Sciatic nerve (tissue), 2 donors: ENCODE data around the gene SOD3. TPM values are rescaled to one million over a fixed set of nuclear protein-coding genes. Genes with fewer than 3 reads are reported as not detected.

ENCODE experiments used
- ATAC-seq: fragments of 200-7000 bp; cut with Tn5 transposase; one replicate; pipeline ENCODE4 v1.9.1; 2020; ENCODE audit warnings: mild to moderate bottlenecking, moderate library complexity
- DNase-seq: peaks from one replicate; pipeline ENCODE4 v3.0.0-alpha.2; 2020; ENCODE audit warnings: low spot score
- intact Hi-C: fragments of 100-400 bp; cut with DNase I; formaldehyde crosslinking; loops from one replicate; pipeline ENCODE4 v1.14.2; 2022
- total RNA-seq: library from RNA; stranded (reverse); fragmentation: NEBNext Ultra II Directional; extraction: Animal tissue kit (Norgen Biotek cat#: 25700); gene quantifications from one replicate; pipeline ENCODE4 v1.2.1, GENCODE V29; 2021
- donor health status: DM: no; HTN: no; CAD: no.
- donor health status: DM: no; HTN: no; CAD: no.

SOD3 gene
- total RNA-seq = 178 TPM

- intact Hi-C loops = no loop called here
- peak; percentile 97 for ATAC-seq
- DNase-seq = peak; percentile 90
Measured at GRCh38 chr4:24794916-24795665, at the start of gene SOD3. Gene SOD3, plus strand, starts transcription at chr4:24795573. Its CDS starts 3,949 bp downstream, at chr4:24799522.

- ATAC-seq = no peak
- intact Hi-C loops = no loop called here
- DNase-seq = no peak
Measured at GRCh38 chr4:24747234-24747975, 48.0 kb upstream of the SOD3 start.

- intact Hi-C loops = no loop called here
- ATAC-seq = no peak
- DNase-seq = no peak
Measured at GRCh38 chr4:24748023-24748422, 47.4 kb upstream of the SOD3 start.

- intact Hi-C loops = no loop called here
- ATAC-seq = peak; percentile 78
- DNase-seq = no peak
Measured at GRCh38 chr4:24748758-24749350, 46.5 kb upstream of the SOD3 start.

GRCh38 chr4:24750106-24750505 lies 45.3 kb upstream of the SOD3 start:
- intact Hi-C loops = no loop called here
- ATAC-seq (no peak), DNase-seq (no peak)

- no peak for DNase-seq
- ATAC-seq = no peak
- intact Hi-C loops = no loop called here
Measured at GRCh38 chr4:24751926-24752539, 43.3 kb upstream of the SOD3 start.

- no peak for ATAC-seq
- DNase-seq = no peak
- intact Hi-C loops = no loop called here
Measured at GRCh38 chr4:24753519-24753918, 41.9 kb upstream of the SOD3 start.

- ATAC-seq (no peak), DNase-seq (no peak)
- intact Hi-C loops = no loop called here
Measured at GRCh38 chr4:24754571-24754970, 40.8 kb upstream of the SOD3 start.

- ATAC-seq (no peak), DNase-seq (no peak)
- intact Hi-C loops = no loop called here
Measured at GRCh38 chr4:24763631-24764297, 31.6 kb upstream of the SOD3 start.

GRCh38 chr4:24764345-24764744 lies 31.0 kb upstream of the SOD3 start:
- intact Hi-C loops = no loop called here
- ATAC-seq (no peak), DNase-seq (no peak)

- no peak for ATAC-seq
- intact Hi-C loops = no loop called here
- DNase-seq = no peak
Measured at GRCh38 chr4:24765376-24765988, 29.9 kb upstream of the SOD3 start.

- intact Hi-C loops = no loop called here
- ATAC-seq (no peak), DNase-seq (no peak)
Measured at GRCh38 chr4:24768006-24768405, 27.4 kb upstream of the SOD3 start.

GRCh38 chr4:24768604-24769003 lies 26.8 kb upstream of the SOD3 start:
- intact Hi-C loops = no loop called here
- no peak for DNase-seq
- no peak for ATAC-seq

- intact Hi-C loops = no loop called here
- ATAC-seq = no peak
Measured at GRCh38 chr4:24769571-24769970, 25.8 kb upstream of the SOD3 start.

GRCh38 chr4:24770032-24770584 lies 25.3 kb upstream of the SOD3 start:
- peak; percentile 55 for ATAC-seq
- intact Hi-C loops = no loop called here
- DNase-seq = no peak

More at GRCh38 chr4:24769571-24769970, 25.8 kb upstream of the SOD3 start:
- DNase-seq = no peak

- ATAC-seq (no peak), DNase-seq (no peak)
- intact Hi-C loops = no loop called here
Measured at GRCh38 chr4:24770667-24771066, 24.7 kb upstream of the SOD3 start.

- DNase-seq (no peak), ATAC-seq (no peak)
- intact Hi-C loops = no loop called here
Measured at GRCh38 chr4:24771241-24771640, 24.1 kb upstream of the SOD3 start.

GRCh38 chr4:24772061-24772705 lies 23.2 kb upstream of the SOD3 start:
- ATAC-seq (no peak), DNase-seq (no peak)
- intact Hi-C loops = no loop called here
